Measurements from ENCODE around the gene HECW1. TPM values are rescaled to one million over a fixed set of nuclear protein-coding genes. Genes with fewer than 3 reads are reported as not detected.

HECW1 gene
- total RNA-seq, 3 donors from 2014 or later = 0.48 to 1.9 (median 0.66) TPM

DNA sequence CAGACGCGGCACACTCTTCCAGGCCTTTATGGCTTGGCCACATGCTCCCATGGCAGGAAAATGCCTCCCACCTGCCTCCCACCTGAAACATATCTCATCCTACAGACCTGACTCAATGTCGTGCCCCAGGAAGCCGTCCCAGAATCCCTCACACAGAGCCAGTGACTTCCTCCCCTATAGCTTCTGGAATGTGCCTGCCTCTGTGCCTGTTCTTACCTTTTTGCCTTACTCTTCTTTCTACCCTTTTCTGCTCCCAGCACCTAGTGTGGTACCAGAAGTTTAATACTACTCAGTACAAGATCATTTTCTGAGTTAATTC is 346.5 kb downstream of the HECW1 start:
- intact Hi-C loops (cut with DNase I; ENCODE audit: low total_unique reads) = no loop called here
- Histone ChIP-seq H3K4me3 (no peak overlapping the region), H3K27ac (no peak overlapping the region), H3K36me3 (no peaks in the 10 kb centered on the region), H3K9me3 (no peaks in the 10 kb centered on the region), H3K4me1 (no peaks in the 10 kb centered on the region), H3K27me3 (no peaks in the 10 kb centered on the region)
- DNase-seq (ENCODE audit: low spot score in 2 of 2) = no peak
- TF ChIP-seq POLR2AphosphoS5 (IDR thresholded peaks at IDR 0.05) (no peak), POLR2A (IDR thresholded peaks at IDR 0.05) (no peak)
- TF ChIP-seq, protein P1, sequence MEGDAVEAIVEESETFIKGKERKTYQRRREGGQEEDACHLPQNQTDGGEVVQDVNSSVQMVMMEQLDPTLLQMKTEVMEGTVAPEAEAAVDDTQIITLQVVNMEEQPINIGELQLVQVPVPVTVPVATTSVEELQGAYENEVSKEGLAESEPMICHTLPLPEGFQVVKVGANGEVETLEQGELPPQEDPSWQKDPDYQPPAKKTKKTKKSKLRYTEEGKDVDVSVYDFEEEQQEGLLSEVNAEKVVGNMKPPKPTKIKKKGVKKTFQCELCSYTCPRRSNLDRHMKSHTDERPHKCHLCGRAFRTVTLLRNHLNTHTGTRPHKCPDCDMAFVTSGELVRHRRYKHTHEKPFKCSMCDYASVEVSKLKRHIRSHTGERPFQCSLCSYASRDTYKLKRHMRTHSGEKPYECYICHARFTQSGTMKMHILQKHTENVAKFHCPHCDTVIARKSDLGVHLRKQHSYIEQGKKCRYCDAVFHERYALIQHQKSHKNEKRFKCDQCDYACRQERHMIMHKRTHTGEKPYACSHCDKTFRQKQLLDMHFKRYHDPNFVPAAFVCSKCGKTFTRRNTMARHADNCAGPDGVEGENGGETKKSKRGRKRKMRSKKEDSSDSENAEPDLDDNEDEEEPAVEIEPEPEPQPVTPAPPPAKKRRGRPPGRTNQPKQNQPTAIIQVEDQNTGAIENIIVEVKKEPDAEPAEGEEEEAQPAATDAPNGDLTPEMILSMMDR (IDR thresholded peaks at IDR 0.05) = no peak

DNA sequence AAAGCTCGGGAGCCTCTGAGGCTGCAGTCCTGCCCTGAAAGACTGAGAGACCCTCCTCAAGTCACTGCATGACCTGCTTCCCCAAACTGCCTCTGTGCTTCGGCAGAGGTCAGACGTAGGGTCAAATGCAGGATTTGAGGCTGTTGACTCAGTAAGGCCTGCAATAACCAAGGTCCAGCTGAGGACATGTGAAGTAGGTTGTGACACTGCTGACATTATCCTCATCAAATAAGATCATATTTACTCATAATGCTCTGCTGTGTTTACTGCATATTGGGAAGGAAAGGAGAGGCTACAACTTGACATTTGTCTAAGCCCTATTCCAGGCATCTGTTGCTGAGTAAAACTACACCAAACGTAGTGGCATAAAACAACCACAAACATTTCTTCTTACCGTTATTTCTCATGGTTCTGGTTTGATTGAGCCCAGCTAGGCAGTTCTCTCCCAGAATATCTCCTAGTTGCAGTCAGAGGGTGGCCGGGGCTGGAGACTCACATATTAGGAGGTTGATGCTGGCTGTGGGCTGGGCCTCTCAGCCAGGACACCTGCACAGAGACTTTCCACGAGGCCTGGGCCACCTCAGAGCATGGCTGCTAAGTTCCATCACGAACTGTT is 348.4 kb downstream of the HECW1 start:
- DNase-seq (ENCODE audit: low spot score in 2 of 2) = no peak
- H3K36me3 ChIP-seq = no peaks in the 10 kb centered on the region
- no peaks in the 10 kb centered on the region for H3K27me3 ChIP-seq
- no peak for TF ChIP-seq POLR2AphosphoS5 (IDR thresholded peaks at IDR 0.05)
- TF ChIP-seq, protein P1 (IDR thresholded peaks at IDR 0.05) = no peak
- TF ChIP-seq POLR2A (IDR thresholded peaks at IDR 0.05) = no peak
- H3K27ac ChIP-seq = peak overlapping the region in 1 of 2 donors; percentile 19
- H3K4me3 ChIP-seq = no peak overlapping the region
- no peaks in the 10 kb centered on the region for H3K4me1 ChIP-seq
- no peaks in the 10 kb centered on the region for H3K9me3 ChIP-seq
- intact Hi-C loops (cut with DNase I; ENCODE audit: low total_unique reads) = no loop called here

- TF ChIP-seq POLR2AphosphoS5 (IDR thresholded peaks at IDR 0.05) = no peak
- Histone ChIP-seq H3K4me3 (no peak overlapping the region), H3K27ac (peak overlapping the region in 1 of 2 donors; percentile 19), H3K9me3 (no peaks in the 10 kb centered on the region), H3K4me1 (no peaks in the 10 kb centered on the region), H3K27me3 (no peaks in the 10 kb centered on the region), H3K36me3 (no peaks in the 10 kb centered on the region)
- DNase-seq (ENCODE audit: low spot score in 2 of 2) = no peak
- intact Hi-C loops (cut with DNase I; ENCODE audit: low total_unique reads) = no loop called here
These were observed 349.0 kb downstream of the HECW1 start for GRCh38 chr7:43461349-43462024.

- DNase-seq (ENCODE audit: low spot score in 2 of 2) = no peak
- H3K27me3 ChIP-seq = no peaks in the 10 kb centered on the region
- no peak overlapping the region for H3K4me3 ChIP-seq
- no peaks in the 10 kb centered on the region for H3K4me1 ChIP-seq
- intact Hi-C loops (cut with DNase I; ENCODE audit: low total_unique reads) = no loop called here
- H3K9me3 ChIP-seq = no peaks in the 10 kb centered on the region
- peak overlapping the region; percentile 48 to 85 for H3K27ac ChIP-seq
- TF ChIP-seq POLR2A (IDR thresholded peaks at IDR 0.05) (no peak), POLR2AphosphoS5 (IDR thresholded peaks at IDR 0.05) (no peak)
- TF ChIP-seq, protein P1 (IDR thresholded peaks at IDR 0.05) = no peak
- H3K36me3 ChIP-seq = no peaks in the 10 kb centered on the region
These were observed 350.4 kb downstream of the HECW1 start for GRCh38 chr7:43462836-43463235.

DNA sequence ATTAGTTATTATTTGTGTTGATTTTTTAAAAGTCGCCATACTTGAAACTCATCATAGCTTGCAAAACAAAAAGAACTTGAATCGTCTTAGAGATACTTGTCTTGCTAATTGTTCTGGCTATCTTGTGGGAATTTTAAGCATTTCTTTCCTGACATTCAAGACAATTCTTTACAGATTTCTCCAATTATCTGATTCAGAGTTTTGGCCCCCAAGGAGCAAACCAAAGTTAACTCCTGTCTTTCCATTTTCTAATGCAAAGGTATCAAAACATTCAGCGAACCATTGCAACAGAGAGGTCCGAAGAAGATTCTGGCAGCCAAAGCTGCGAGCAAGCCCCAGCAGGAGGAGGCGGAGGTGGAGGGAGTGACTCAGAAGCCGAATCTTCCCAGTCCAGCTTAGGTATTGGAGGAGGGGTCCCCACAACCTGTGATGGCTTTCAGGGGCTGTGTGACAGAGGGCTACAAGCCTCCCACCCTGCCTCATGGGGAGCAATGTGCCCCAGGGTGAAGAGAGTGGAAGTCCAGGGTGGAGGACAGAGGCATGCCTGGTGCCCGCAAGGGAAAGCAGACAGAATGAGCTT is 351.0 kb downstream of the HECW1 start:
- Histone ChIP-seq H3K36me3 (no peaks in the 10 kb centered on the region), H3K4me3 (peak overlapping the region in 1 of 3 donors; percentile 28), H3K27ac (peak overlapping the region; percentile 64 to 85), H3K27me3 (no peaks in the 10 kb centered on the region), H3K4me1 (no peaks in the 10 kb centered on the region), H3K9me3 (no peaks in the 10 kb centered on the region)
- no peak for TF ChIP-seq POLR2A (IDR thresholded peaks at IDR 0.05)
- no peak for TF ChIP-seq POLR2AphosphoS5 (IDR thresholded peaks at IDR 0.05)
- TF ChIP-seq, protein P1 (IDR thresholded peaks at IDR 0.05) = no peak
- DNase-seq (ENCODE audit: low spot score in 2 of 2) = no peak
- intact Hi-C loops (cut with DNase I; ENCODE audit: low total_unique reads) = no loop called here

All from breast epithelium (tissue), 4 donors.